ENCODE results near the gene PDE9A.
"Not testable (repeated sequence)": the region's sequence is repeated elsewhere in the genome, so short reads cannot be mapped to it uniquely, and the experiment has no call there.

The PDE9A gene

GRCh38 chr21:42720484-42720883, 67.1 kb downstream of the PDE9A start:
- DNase-seq: not testable (repeated sequence)

DNA sequence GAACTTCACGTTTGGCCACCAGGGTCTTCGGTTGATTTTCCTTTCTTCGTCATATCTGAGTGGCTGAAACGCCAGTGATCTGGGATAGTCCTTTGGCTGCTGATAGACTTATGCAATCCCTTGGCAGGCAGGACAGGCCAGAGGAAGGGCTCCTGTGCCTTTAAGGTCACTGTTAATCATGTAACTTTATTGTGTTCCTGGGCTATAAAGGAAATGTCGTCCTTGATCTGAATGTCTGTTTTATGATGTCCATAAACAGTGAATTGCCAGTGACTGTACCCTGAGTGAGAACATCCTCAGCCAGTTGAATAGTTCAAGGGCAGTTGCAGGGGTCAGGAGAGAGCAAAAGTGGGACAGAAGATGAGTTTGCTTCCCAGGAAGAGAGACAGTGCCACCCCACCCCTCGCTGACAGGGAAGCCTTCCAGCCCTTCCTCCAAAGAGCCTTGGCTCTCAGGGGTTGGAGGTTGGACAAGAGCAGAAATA, 68.0 kb downstream of the PDE9A start:
- DNase-seq: no peak

DNA sequence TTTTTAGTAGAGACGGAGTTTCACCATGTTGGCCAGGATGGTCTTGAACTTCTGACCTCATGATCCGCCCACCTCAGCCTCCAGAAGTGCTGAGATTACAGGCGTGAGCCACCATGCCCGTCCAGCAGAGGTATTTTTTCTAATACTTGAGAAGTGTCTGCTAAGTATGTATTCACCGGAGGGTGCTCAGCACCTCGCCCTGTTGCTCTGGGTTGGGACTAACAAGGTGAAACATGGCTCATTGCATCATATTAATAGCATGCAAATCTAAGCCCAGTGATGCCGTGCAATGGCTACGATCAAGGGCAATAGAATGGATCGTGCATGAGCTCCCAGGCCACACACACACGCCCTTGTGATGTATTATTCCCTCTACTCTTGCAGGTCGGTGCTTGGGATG, 68.7 kb downstream of the PDE9A start:
- no peak for DNase-seq

- DNase-seq: no peak
Measured at GRCh38 chr21:42722808-42723473, 69.5 kb downstream of the PDE9A start.

DNA sequence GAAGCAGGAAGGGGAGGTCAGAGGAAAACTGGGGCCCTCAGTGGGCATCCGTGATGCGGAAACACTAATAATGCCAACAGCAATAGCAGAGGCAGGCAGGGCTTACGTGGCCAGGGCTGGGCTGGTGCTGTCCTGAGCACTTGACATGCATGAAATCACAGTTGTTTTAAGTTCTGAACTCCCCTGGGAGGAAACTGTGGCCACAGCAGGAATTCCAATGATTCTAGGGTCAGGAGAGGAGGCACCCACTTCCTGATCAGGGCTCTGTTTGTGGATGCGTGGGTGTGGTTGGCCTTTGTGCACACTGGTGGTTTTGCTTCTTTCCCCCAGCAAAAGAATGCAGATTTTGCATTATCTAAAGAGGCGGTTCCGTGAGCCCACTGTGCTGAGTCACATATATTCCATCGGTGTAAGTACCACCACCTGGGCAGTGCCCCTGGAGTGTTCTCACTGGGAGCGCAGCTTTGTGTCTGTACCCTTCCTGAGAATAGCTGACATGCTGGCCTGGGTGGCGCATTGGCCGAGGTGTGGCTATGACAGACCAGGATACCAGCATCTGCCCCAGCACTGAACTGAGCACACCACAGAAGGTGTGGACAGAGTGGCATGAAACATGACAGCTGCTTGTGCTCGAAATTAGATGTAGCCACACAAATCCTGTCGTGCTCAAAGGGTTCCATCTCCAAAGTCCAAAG, 71.0 kb downstream of the PDE9A start:
- DNase-seq: no peak

- DNase-seq: no peak
Measured at GRCh38 chr21:42725416-42725930, 72.1 kb downstream of the PDE9A start.

GRCh38 chr21:42731264-42732032, 78.0 kb downstream of the PDE9A start:
- DNase-seq: no peak

DNA sequence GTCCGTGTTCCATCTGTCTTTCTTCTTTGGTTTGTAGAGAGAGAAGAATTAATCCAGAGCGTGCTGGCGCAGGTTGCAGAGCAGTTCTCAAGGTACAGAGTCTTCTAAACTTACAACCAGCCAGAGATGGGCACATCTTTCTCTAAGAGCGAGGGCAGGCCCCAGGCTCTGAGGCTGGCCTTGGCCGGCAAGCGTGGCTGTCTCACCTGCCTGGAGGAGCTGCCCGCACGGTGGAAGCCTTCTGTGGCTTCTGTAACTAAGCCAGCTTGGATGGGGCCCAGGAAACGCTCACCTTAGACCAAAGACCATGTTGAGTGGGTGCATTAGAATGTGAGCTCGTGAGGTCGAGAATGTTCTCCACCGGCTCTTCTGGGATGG, 78.6 kb downstream of the PDE9A start:
- DNase-seq: no peak

GRCh38 chr21:42733037-42733627, 79.7 kb downstream of the PDE9A start:
- DNase-seq: no peak

DNA sequence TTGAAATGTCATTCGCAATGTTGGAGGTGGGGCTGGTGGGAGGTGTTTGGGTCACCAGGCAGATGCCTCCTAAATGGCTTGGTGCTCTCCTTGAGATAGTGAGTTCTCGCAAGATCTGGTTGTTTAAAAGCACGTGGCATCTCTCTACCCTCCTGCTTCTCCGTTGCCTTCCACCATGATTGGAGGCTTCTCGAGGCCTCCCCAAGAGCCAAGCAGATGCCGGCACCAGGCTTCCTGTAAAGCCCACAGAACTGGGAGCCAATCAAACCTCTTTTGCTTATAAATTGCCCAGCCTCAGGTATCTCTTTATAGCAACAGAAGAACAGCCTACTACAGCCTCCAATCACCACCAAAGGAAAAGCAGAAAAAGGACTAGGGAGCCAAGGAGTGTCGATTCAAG, 80.5 kb downstream of the PDE9A start:
- no peak for DNase-seq

- no peak for DNase-seq
Measured at GRCh38 chr21:42734323-42734971, 81.0 kb downstream of the PDE9A start.

GRCh38 chr21:42735061-42735460, 81.6 kb downstream of the PDE9A start:
- no peak for DNase-seq

DNA sequence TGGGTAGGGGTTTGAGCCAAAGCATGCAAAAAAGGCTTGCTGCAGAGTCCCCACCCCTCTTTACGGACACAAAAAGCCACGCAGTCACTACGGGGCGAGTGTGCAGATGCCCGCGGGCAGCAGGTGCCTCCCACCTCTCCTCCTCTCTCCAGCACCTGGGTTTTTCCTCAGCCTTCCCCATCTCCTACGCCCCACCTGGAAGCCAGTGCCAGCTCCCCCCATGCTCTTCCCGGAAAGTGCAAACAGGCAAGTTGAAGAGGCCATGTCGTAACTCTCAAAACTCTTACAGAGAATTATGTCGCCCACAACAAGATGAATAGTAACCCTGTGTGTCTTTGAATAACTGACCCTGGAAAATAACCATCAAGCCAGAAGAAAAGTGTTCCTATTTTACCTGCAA, 82.5 kb downstream of the PDE9A start:
- DNase-seq: no peak

DNA sequence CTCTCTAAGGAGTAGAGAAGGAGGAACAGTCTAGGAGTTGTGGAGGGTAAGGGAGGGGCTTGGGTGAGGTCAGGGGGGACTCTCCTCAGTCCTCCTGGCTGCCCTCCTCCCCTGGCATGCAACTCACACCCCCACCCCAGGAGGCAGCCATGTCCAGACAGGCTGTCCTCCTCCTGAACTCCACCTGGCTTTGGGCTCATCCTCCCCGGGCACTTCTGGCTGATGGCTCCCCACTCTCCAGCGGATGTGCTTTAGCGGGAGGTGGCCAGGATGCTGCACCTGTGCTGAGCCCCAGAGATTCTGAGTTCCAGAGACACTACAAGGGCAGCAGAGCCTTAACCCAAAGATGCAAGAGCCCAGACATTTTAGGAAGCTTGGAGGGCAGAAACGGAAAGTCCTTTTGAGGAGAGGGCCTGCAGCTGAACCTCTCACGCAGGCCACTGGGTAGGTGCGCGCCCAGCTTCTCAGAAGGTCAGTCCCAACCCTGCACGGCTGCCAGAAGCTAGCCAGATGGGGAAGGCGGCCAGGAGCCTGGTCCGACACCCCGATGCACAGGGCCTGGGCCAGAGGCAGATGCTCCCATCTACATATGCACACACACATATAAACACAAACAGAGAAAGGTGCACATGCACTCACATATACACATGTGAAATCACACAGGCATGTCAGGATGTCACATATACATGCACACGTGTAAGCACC, 83.4 kb downstream of the PDE9A start:
- DNase-seq: no peak

GRCh38 chr21:42737951-42738590, 84.7 kb downstream of the PDE9A start:
- DNase-seq: no peak

DNA sequence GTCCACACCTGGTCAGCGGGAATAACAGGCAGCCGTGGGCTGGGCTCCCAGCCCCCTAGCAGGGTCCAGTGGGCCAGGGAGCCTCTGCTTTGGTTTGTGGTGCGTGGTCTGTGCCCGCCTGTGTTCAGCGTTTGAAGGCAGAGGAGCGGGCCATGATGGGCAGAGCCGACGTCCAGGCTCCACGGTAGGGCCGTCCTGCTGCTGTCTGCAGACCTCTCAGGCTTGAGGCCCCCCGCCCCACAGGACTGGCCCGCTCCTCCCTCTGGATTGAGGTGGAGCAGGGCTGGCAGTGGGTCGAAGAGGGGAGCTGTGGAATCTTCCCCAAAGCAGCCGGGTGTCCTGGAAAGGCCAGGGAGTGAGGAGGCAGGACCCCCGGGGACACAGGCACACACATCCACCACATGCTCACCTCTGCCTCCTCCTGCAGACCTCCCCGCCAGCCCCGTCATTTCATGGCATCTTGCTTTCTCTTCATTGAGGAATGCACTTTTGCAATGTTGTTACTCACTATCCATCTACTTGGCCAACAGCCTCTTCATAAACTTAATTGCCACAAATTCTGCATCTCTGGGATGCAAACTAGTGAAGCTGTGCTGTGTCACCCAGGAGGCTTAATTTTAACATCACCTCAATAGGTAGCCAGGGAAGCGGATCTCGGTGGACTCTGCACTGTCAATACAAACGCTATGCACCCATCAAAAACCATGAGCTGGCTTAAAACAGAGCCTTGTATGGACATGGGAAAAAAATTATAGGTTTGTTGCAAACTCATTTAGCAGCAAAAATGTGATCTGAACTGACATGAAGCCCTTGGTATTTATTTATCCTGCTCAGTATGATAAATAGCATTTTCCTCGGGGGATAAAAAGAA, 85.9 kb downstream of the PDE9A start:
- no peak for DNase-seq

- DNase-seq: no peak
Measured at GRCh38 chr21:42740405-42740909, 87.0 kb downstream of the PDE9A start.

DNA sequence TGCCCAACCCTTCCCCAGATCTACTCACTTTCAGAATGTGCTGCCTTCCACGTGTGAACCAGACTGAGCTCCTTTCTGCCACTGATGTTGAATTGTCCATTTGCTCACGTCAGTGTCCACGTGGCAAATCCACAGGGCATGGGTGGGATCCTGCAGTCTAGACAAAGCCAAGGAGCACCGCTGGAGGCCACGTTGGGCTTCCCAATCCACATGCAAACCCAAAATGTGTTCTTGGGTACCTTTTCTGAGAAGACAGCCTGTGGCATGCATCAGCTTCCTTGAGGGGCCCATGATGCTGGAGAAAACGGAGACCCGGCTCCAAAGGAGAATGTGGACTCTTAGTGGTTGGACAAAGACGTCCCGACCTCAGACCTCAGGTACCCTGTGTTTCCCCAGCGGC, 87.6 kb downstream of the PDE9A start:
- DNase-seq: no peak

GRCh38 chr21:42744520-42745445, 91.4 kb downstream of the PDE9A start:
- no peak for DNase-seq

Measured in NCI-H2107 (cell line).